GM19239 (cell line): Measurements from ENCODE around the gene NAXE.
"Not testable (repeated sequence)": the region's sequence is repeated elsewhere in the genome, so short reads cannot be mapped to it uniquely, and the experiment has no call there.

Source experiments
- DNase-seq: peaks from one replicate; pipeline ENCODE4 v3.0.0; 2011; ENCODE audit warnings: low spot score; ENCODE audit not compliant: insufficient read length
- FAIRE-seq: peaks from 2 replicates; lab custom pipeline; 2011; peaks lifted over from hg19 to GRCh38; lab: Jason Lieb, UNC

NAXE gene

GRCh38 chr1:156618853-156619581 lies 27.4 kb downstream of the NAXE start, which contains the start of gene HAPLN2:
HAPLN2 (plus strand) TSS chr1:156619415; CDS start chr1:156623491, 4,076 bp downstream.
- DNase-seq (no peak), FAIRE-seq (no peak)

- no peak for FAIRE-seq
These were observed 28.0 kb downstream of the NAXE start for GRCh38 chr1:156619582-156619955.

GRCh38 chr1:156622581-156623297 lies 31.2 kb downstream of the NAXE start:
- no peak for DNase-seq
- no peak for FAIRE-seq

More at GRCh38 chr1:156619582-156619955, 28.0 kb downstream of the NAXE start:
- no peak for DNase-seq

GRCh38 chr1:156623946-156624813 lies 32.6 kb downstream of the NAXE start:
- no peak for FAIRE-seq
- no peak for DNase-seq

- DNase-seq: no peak
- no peak for FAIRE-seq
These were observed 33.3 kb downstream of the NAXE start for GRCh38 chr1:156624814-156625435.

GRCh38 chr1:156625436-156626078 lies 34.0 kb downstream of the NAXE start:
- no peak for FAIRE-seq
- DNase-seq: no peak

- FAIRE-seq (no peak), DNase-seq (no peak)
These were observed 34.5 kb downstream of the NAXE start for GRCh38 chr1:156626079-156626438.

GRCh38 chr1:156627313-156627880 lies 35.8 kb downstream of the NAXE start:
- FAIRE-seq (peak; percentile 78), DNase-seq (no peak)

- FAIRE-seq (no peak), DNase-seq (no peak)
These were observed 38.4 kb downstream of the NAXE start for GRCh38 chr1:156629823-156630449.

GRCh38 chr1:156631152-156631551 lies 39.6 kb downstream of the NAXE start:
- DNase-seq, FAIRE-seq: not testable (repeated sequence)

- FAIRE-seq (no peak), DNase-seq (no peak)
These were observed 40.8 kb downstream of the NAXE start for GRCh38 chr1:156632355-156632754.

GRCh38 chr1:156638189-156638985 lies 46.8 kb downstream of the NAXE start:
- no peak for FAIRE-seq
- no peak for DNase-seq

- no peak for DNase-seq
- FAIRE-seq: no peak
These were observed 48.1 kb downstream of the NAXE start for GRCh38 chr1:156639601-156640101.

- DNase-seq: no peak
- no peak for FAIRE-seq
These were observed 49.5 kb downstream of the NAXE start for GRCh38 chr1:156640842-156641706.

- FAIRE-seq (no peak), DNase-seq (no peak)
These were observed 50.2 kb downstream of the NAXE start, which contains the start of gene BCAN for GRCh38 chr1:156641761-156642264. BCAN (plus strand) TSS chr1:156642117; CDS start chr1:156646055, 3,938 bp downstream.

- DNase-seq: no peak
- no peak for FAIRE-seq
These were observed 50.9 kb downstream of the NAXE start for GRCh38 chr1:156642265-156643048.
